ENCODE results near the gene TSC2. TPM values are rescaled to one million over a fixed set of nuclear protein-coding genes. Genes with fewer than 3 reads are reported as not detected.

TSC2 gene
- total RNA-seq, 1 donor: 71.1 TPM

DNA sequence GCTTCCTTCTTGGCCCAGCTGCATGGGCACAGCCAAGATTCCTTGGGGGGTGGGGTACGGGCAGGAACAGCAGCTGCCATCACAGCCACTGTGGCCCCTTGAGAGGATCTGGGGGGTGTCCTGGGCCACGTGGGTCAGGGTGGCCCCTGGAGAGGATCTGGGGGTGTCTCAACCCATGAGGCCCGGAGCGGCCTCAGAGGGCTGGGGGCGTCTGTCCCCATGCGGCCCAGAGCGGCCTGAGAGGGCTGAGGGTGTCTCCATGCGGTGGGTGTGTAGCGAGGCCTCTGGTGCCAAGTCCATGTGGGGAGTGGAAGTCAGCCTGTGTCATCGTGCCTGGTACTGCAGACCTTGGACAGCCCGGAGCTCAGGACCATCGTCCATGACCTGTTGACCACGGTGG is 13.7 kb downstream of the TSC2 start:
- DNase-seq (ENCODE audit: low read depth in 2 of 3, low spot score in 2 of 3): no peak

DNA sequence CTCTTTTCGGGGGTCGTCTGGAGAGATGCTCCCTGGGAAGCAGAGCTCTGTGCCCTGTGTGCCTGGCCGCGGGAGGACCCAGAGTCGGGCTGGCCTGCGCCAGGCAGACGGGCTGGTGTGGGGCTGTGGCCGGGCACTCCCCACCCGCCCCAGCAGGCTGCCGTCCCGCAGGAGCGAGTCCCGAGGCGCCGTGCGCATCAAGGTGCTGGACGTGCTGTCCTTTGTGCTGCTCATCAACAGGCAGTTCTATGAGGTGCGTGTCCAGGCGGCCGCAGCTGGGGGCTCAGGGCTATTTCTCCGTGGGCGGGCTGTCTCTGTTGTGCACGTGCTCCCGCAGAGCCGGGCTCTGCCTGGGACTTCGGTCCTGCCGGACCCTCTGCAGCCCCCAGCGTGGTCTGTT is 15.0 kb downstream of the TSC2 start:
- DNase-seq (ENCODE audit: low read depth in 2 of 3, low spot score in 2 of 3): no peak

DNA sequence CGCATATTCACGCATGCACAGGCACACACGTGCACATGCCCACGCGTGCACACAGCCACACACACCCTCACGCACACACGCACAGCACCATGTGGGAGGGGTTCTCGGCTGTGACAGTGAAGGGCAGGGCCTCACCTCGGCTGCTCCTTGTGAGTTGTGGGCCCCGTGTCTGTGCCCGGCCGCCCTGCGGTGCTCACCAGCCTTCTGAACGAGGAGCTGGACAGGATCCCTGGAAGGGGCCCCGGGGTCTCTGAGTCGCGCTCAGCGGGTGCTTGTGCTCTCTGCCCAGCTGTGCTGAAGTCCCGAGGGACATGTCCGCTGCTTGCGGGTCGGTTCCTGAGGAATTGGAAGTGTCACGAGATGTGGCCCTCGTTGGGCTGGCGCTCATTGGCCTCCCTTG is 16.1 kb downstream of the TSC2 start:
- DNase-seq (ENCODE audit: low read depth in 2 of 3, low spot score in 2 of 3): no peak

DNA sequence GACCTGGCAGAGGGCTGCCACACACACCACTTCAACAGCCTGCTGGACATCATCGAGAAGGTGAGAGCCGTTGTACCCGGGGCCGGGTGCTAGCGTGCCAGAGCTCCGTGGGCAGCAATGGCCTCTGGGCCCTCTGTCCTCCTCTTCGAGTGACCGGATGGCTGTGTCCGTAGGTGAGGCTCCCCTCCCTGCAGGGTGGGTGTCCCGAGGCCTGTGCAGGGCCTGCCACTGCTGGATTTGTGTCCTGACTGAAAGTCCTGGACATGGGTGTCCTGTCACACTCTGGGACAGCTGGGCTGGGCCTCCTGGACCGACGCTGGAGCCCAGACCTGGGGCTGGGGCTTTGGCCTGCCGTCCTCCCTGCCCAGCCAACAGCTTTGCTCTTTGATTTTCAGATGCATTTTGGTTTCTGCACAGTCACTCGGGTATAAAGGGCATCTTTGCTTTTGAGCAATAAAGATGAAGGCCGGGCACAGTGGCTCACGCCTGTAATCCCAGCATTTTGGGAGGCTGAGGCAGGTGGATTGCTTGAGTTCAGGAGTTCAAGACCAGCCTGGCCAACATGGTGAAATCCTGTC is 16.7 kb downstream of the TSC2 start:
- no peak for DNase-seq (ENCODE audit: low read depth in 2 of 3, low spot score in 2 of 3)

DNA sequence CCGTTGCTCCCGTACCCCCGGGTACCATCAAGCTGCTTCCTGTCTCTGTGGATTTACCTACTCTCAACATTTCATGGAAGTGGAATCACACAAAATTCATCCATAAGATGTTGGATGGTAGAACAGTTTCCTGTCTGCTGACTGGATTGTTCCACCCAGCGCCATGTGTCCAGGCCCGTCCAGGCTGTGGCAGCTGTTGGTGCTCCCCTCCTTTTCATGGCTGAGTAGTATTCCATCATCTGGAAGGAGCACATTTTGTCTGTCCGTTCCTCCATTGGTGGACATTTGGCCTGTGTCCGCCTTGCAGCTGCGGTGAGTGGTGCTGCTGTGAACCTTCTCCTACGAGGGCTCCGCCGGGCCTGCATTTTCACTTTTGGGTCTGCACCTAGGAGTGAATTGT is 18.4 kb downstream of the TSC2 start:
- DNase-seq (ENCODE audit: low read depth in 2 of 3, low spot score in 2 of 3): no peak

DNA sequence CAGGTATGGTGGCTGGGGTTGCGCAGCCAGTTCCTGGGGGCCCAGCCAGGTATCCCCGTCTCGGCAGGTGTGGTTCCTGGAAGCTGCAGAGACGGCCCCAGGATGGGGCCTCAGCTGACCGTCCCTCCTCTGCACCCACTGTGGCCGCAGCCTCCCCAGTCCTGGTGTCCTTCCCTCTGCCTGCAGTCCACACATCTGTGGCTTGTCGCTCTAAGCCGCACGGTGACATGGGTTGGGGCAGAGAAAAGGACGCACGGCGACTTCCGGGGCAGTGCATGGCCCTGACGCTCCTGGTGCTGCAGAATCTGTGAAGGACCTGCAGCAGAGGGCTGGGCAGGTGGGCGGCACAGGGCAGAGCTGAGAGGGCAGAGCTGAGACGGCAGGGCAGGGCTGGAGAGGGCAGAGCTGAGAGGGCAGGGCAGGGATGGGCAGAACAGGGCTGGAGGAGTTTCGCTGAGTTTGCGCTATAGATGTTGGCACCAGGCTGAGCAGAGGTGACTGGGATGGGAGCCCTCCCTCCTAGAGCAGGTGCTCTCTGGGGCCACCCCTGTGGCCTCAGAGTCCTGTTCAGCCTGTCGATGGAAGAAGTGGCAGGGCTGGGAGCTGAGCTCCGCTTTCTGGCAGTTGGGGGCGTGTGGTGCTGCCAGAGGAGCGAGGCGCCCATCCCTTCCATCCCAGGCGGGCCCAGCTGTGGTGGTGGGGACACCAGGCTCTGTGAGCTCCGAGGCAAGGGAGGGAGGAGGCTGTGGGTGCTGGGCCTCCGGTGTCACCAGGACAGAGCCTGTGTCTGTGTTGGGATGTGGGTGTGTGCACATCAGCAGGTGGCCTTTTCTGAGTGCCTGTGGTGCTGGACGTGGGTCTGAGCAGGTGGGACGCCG is 23.0 kb downstream of the TSC2 start:
- no peak for DNase-seq (ENCODE audit: low read depth in 2 of 3, low spot score in 2 of 3)

DNA sequence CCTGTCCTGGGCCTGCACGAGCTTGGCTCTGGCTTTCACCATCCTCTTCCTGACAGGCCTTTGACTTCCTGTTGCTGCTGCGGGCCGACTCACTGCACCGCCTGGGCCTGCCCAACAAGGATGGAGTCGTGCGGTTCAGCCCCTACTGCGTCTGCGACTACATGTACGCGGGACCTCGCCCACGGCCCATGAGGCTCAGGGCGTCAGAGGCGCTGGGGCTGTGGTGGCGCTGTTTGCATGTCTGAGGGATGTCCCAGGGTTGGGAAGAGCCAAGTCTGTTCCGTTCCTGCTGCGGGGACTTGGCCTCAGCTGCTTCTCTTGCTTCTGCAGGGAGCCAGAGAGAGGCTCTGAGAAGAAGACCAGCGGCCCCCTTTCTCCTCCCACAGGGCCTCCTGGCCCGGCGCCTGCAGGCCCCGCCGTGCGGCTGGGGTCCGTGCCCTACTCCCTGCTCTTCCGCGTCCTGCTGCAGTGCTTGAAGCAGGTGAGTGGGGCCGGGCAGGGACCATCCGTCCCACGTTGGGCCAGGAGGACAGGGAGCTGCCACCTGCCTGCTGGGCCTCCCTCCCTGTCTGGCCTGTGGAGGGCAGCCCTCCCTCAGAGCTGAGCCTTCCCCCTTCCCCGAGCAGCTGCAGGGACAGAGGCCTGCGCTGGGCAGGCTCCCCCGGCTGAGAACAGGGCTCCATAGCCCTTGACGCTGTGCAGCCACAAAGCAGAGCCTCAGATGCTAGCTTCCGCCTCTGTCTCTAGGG is 23.8 kb downstream of the TSC2 start:
- DNase-seq (ENCODE audit: low read depth in 2 of 3, low spot score in 2 of 3): no peak

DNA sequence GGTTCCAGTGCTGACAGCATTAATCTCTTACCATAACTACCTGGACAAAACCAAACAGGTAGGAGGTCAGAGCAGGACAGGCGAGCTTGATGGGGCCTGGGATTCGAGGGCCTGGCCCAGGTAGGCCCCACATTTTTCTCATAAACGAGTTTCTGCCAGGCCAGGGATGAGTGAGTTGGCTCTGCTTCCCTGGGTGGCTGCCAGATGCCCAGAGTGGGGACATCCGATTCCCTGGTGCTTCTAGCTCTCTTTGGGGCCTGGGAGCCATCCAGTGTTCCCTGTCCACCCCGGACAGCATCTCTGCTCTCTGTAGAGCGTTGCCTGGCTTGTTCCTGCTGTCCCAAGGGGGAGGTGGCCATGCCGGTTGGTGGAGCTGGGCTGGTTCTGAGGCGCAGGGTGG is 25.1 kb downstream of the TSC2 start:
- no peak for DNase-seq (ENCODE audit: low read depth in 2 of 3, low spot score in 2 of 3)

DNA sequence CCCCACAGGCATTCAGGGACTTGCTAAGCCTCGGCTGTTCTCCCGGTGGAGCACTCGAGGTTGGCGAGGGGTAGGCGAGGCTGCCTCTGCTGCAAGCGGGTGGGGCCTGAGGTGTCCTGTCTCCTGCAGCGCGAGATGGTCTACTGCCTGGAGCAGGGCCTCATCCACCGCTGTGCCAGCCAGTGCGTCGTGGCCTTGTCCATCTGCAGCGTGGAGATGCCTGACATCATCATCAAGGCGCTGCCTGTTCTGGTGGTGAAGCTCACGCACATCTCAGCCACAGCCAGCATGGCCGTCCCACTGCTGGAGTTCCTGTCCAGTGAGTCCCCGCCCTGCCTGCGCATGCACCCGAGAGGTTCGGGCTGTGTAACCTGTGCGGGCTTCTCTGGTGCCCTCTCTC is 26.3 kb downstream of the TSC2 start:
- DNase-seq (ENCODE audit: low read depth in 2 of 3, low spot score in 2 of 3): no peak

DNA sequence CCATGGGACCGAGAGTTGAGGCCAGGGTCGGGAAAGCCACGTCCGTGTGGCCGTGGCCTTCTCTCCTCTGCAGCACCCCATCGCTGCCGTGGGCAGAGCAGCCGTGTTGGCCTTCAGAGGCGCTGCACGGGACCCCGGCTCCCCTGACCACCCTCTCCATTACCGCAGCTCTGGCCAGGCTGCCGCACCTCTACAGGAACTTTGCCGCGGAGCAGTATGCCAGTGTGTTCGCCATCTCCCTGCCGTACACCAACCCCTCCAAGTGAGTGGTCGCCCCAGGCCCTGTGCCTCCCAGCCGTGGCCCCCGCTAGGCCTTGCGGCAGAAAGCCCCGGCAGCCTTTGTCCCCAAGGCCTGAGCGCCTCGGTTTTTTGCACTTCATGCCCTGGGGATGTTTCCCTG is 27.8 kb downstream of the TSC2 start:
- no peak for DNase-seq (ENCODE audit: low read depth in 2 of 3, low spot score in 2 of 3)

DNA sequence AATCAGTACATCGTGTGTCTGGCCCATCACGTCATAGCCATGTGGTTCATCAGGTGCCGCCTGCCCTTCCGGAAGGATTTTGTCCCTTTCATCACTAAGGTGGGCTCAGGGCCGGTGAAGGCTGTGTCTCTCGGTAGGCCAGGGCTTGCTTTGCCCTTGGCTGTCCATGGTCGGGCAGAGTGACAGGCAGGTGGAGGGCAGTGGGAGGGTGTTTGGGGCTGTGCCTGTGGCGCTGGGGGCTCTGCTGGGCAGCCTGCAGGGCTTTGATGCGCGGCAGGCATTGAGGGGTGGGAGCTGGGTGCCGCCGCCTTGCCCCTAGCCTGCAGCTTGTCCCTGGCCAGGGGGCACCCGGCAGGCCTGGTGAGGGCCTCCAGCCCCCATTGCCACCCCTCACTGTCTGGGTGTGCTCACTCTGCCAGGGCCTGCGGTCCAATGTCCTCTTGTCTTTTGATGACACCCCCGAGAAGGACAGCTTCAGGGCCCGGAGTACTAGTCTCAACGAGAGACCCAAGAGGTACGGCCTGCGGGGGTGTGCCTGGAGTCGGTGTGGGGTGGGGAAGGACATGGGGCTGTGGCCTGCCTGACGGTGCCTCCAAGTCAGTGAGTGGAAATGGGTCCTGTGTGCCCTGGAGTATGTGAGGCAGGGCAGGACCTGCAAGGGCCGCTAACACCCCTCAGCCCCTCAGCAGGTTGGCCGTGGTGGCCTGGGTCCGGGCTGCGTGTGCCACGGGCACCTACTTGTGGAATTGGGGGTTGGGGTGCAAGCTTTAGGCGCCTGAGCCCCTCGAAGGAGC is 28.5 kb downstream of the TSC2 start:
- no peak for DNase-seq (ENCODE audit: low read depth in 2 of 3, low spot score in 2 of 3)

DNA sequence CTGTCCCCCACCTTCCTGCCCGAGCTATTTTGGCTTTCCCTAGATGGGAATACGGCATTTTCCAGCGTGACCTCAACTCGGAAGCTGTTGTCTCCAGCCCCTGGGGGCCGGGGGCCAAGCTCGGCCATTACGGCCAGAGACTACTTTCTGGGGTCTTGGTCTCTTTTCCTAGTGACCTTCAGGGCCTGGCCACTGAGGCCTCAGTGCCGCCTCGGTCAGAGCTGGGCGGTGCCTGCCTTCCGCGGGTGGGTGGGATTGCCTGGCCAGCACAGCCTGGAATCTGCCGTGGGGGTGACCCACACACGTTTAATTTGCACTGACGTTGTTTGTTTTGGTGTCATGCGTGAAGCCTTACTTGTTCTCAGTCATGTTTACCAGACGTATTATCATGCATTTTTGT is 29.2 kb downstream of the TSC2 start:
- DNase-seq (ENCODE audit: low read depth in 2 of 3, low spot score in 2 of 3): no peak

DNA sequence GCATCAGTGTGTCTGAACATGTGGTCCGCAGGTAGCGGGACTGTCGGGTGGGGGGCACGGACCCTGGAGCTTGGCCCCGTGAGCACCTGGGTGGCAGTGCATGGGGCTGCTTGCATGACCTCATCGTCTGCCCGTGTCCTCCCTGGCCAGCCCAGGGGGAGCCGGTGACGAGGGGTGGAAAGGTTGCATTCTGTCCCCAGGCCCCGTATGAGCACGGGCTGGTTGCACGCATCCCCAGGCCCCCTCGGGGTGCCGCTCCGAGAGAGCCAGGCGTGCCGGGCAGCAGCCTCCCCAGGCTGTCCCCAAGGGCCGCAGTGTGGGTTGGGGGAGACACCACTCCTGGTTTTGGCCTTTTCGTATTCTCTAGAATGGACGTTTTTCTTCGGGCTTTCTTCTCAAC is 29.9 kb downstream of the TSC2 start:
- no peak for DNase-seq (ENCODE audit: low read depth in 2 of 3, low spot score in 2 of 3)

DNA sequence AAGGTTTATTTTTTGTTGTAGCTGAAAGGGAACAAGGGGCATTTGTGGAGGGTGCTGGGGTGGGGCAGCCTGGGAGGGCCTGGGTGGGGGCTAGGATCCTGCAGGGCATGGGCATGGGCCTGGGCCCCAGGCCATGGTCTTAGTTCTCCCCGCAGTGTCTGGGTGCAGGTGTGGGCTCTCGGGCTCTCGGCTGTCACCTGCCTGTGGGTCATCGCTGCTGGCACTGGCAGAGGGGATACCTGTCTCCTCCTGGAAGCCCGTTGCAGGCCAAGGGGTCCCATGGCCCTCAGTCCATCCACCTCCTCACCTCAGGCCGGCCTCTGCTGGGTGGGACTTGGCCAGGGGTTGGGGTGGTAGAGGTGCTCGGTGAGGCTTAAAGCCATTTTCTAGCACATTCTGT is 30.3 kb downstream of the TSC2 start:
- DNase-seq (ENCODE audit: low read depth in 2 of 3, low spot score in 2 of 3): no peak

DNA sequence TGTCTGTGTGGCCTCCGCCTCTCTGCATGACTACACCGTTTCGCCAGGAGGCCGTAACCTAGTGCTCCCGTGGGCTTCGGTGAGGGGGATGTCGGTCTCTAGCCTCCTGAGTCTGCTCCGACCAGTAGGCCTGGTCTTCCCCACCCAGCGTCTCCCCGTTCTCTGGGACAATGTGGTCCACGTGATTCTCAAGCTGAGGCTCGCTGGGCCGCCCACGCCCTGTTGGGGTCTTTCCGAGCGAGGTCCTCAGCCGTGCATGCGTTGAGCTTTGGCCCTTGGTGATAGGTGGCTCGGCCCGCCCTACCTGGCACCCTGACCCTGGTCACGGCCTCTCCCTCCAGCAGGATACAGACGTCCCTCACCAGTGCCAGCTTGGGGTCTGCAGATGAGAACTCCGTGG is 30.9 kb downstream of the TSC2 start:
- DNase-seq (ENCODE audit: low read depth in 2 of 3, low spot score in 2 of 3): no peak

DNA sequence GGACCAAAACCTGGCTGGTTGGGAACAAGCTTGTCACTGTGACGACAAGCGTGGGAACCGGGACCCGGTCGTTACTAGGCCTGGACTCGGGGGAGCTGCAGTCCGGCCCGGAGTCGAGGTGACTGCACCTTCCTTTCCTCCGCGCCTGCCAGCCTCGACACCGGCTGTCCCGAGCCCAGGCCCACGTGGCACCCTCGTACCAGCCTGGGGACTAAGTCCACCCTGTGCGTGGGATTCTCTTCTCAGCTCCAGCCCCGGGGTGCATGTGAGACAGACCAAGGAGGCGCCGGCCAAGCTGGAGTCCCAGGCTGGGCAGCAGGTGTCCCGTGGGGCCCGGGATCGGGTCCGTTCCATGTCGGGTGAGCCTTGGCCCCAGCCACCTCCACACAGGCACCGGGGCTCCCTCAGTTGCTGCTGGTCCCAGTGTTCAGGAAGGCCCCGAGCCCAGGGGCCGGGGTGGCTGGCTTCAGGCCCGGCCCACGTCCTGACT is 31.6 kb downstream of the TSC2 start:
- no peak for DNase-seq (ENCODE audit: low read depth in 2 of 3, low spot score in 2 of 3)

DNA sequence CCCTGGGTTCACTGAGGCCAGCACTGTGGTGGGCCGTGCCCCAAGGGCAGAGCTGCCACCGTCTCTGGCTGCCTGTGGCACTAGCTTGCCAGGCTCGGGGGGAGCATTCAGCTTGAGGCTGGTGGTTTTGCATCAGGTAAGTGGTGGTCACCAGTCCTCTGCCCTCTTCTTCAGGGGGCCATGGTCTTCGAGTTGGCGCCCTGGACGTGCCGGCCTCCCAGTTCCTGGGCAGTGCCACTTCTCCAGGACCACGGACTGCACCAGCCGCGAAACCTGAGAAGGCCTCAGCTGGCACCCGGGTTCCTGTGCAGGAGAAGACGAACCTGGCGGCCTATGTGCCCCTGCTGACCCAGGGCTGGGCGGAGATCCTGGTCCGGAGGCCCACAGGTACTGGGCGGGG is 32.2 kb downstream of the TSC2 start:
- DNase-seq (ENCODE audit: low read depth in 2 of 3, low spot score in 2 of 3): no peak

DNA sequence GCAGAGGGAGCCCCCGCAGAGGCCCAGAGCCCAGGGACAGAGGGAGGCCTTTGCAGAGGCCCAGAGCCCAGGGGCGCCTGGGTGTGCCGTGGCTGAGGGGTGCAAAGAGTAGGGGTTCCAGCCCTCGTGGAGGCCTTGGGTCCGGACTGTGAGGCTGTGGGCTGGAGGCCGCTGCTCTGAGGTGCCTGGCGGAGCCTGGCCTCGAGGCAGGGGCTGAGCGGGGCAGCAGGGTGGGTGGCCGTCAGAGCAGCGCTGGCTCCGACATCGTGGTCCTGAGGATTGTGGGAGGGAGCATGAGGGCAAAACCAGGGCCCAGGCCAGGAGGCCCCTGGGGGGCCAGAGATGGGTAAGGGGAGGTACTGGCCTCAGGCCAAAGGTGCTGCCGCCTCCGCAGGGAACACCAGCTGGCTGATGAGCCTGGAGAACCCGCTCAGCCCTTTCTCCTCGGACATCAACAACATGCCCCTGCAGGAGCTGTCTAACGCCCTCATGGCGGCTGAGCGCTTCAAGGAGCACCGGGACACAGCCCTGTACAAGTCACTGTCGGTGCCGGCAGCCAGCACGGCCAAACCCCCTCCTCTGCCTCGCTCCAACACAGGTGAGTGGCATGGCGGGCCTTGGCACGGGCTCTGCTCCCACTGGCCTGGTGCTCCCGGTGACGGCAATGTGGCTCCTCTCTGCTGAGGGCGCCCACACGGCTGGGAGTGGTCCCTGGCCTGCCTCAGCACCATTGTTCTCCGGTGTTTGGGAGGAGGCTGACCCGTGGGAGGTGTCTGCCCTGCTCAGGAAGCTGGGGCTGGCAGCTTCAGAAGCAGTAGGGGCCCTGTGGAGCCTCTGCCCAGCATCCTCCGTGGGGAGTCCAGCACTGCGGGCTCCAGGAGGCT is 33.7 kb downstream of the TSC2 start:
- no peak for DNase-seq (ENCODE audit: low read depth in 2 of 3, low spot score in 2 of 3)

DNA sequence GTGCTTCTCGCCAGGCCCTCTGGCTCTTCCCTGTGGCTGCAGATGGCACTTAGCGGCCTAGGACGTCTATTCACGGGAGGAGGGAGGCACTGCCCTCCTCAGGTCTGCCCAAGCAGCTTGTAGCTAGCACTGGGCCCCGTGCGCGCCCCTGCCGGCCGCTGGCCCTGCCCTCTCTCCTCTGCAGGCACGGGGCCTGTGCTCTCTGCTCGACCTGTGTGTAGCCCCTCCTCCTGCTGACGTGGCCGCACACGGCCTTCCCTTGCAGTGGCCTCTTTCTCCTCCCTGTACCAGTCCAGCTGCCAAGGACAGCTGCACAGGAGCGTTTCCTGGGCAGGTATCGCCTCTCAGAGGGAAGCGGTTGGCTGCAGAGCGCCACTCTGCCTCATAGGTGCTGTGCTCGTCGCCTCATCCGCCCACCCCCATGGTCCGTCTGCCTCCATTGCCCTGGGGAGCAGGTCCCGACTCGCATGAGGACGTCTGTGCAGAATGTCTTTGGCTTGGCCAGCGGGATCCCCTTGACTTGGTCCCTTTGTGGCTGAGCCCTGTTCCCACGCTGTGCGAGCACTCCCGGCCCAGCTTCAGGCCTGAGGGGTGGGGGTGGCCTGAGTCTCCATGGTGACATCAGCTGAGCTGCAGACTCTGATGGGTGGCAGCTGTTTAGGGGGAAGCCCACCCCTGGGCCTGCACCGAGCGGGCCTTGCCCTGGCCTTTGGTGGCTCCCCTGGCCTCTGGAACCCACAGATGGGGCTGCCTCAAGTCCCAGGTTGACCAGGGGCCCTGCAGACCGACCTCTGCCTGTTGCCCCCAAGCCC is 34.6 kb downstream of the TSC2 start:
- DNase-seq (ENCODE audit: low read depth in 2 of 3, low spot score in 2 of 3): no peak
